A549 (cell line): ENCODE results near the gene MMP14. TPM values are rescaled to one million over a fixed set of nuclear protein-coding genes. Genes with fewer than 3 reads are reported as not detected.

Experiments
- ATAC-seq, 2 experiments: fragments of 200-7000 bp in 1 of 2; fragments of >200 bp in 1 of 2; cut with Nextera tagmentation in 1 of 2; cut with Tn5 transposase in 1 of 2; 3 replicates each; pipeline versions ENCODE4 v1.8.0 to v1.9.1; 2018 to 2020; ENCODE audit warnings: mild to moderate bottlenecking in 1 of 2, moderate library complexity in 1 of 2
- CTCF ChIA-PET: fragments of 300-600 bp; sonication (Branson Sonifier 250); formaldehyde crosslinking; extraction: SDS; loops from one replicate; lab custom pipeline; 2021; ENCODE audit warnings: antibody characterized with exemption, inconsistent platforms; lab: Yijun Ruan, JAX
- POLR2A ChIA-PET: fragments of 350-600 bp; formaldehyde crosslinking; extraction: SDS; loops from one replicate; lab custom pipeline; 2021; ENCODE audit warnings: antibody characterized with exemption, inconsistent platforms; lab: Yijun Ruan, JAX
- DNase-seq, 2 experiments: peaks; one replicate each; pipeline versions ENCODE4 v3.0.0 to v3.0.0-alpha.2; 2011 to 2016; ENCODE audit warnings: low read depth in 1 of 2, low spot score in 1 of 2
- FAIRE-seq: peaks from 2 replicates; lab custom pipeline; 2011; peaks lifted over from hg19 to GRCh38; lab: Jason Lieb, UNC
- H3K27ac ChIP-seq, 2 experiments: fragments of >200 bp; sonication (Bioruptor Twin); formaldehyde crosslinking; 3 replicates each; pipeline ENCODE4 v1.5.1; 2016 to 2017
- H3K4me1 ChIP-seq: fragments of >200 bp; sonication (Bioruptor Twin); formaldehyde crosslinking; 3 replicates; pipeline ENCODE4 v1.6.1; 2016
- H3K4me2 ChIP-seq: fragments of >200 bp; sonication (Bioruptor Twin); formaldehyde crosslinking; 3 replicates; pipeline ENCODE4 v1.6.1; 2016
- H3K4me3 ChIP-seq: fragments of >200 bp; sonication (Bioruptor Twin); formaldehyde crosslinking; 3 replicates; pipeline ENCODE4 v1.5.1; 2016
- H3K9me3 ChIP-seq: fragments of >200 bp; sonication (Bioruptor Twin); formaldehyde crosslinking; 3 replicates; pipeline ENCODE4 v1.6.1; 2016
- BCL3 ChIP-seq: fragments of >200 bp; sonication (Bioruptor Twin); formaldehyde crosslinking; IDR thresholded peaks from 3 replicates; pipeline ENCODE4 v1.6.1; 2016
- CBX2 ChIP-seq: fragments of 200-600 bp; sonication (generic); IDR thresholded peaks from 2 replicates; pipeline ENCODE4 v1.6.1; 2016; ENCODE audit warnings: low read depth, mild to moderate bottlenecking, borderline replicate concordance
- CBX8 ChIP-seq: fragments of 200-600 bp; sonication (generic); IDR thresholded peaks from 2 replicates; pipeline ENCODE4 v1.6.1; 2016
- CTCF ChIP-seq: fragments of >200 bp; sonication (Bioruptor Twin); formaldehyde crosslinking; IDR thresholded peaks from 3 replicates; pipeline ENCODE4 v1.5.1; 2016
- EHF ChIP-seq: fragments of 250-450 bp; sonication (Bioruptor Pico); IDR thresholded peaks from 2 replicates; pipeline ENCODE4 v1.5.0; 2020; ENCODE audit warnings: mild to moderate bottlenecking
- ESRRA ChIP-seq: fragments of 150-350 bp; IDR thresholded peaks from 2 replicates; pipeline ENCODE4 v1.6.1; 2014; ENCODE audit warnings: mild to moderate bottlenecking, low read length, borderline replicate concordance
- HDAC2 ChIP-seq: fragments of 200-600 bp; sonication (generic); IDR thresholded peaks from 2 replicates; pipeline ENCODE4 v1.6.1; 2016
- HOXB13 ChIP-seq: fragments of 250-450 bp; sonication (Bioruptor Pico); IDR thresholded peaks from 2 replicates; pipeline ENCODE4 v1.5.0; 2020; ENCODE audit warnings: low read depth, mild to moderate bottlenecking, moderate library complexity
- KDM1A ChIP-seq: fragments of 200-600 bp; sonication (generic); IDR thresholded peaks from 2 replicates; pipeline ENCODE4 v1.6.1; 2016; ENCODE audit warnings: low read depth, mild to moderate bottlenecking
- KDM5A ChIP-seq: fragments of 200-600 bp; sonication (generic); IDR thresholded peaks from 2 replicates; pipeline ENCODE4 v1.6.1; 2016; ENCODE audit warnings: antibody characterized with exemption, mild to moderate bottlenecking
- MAZ ChIP-seq: fragments of 150-350 bp; IDR thresholded peaks from 2 replicates; pipeline ENCODE4 v1.6.1; 2014; ENCODE audit warnings: antibody characterized with exemption, low read depth, low read length, borderline replicate concordance
- MYC ChIP-seq: IDR thresholded peaks from 2 replicates; pipeline ENCODE4 v1.6.1; 2012; ENCODE audit warnings: mild to moderate bottlenecking, inconsistent platforms, low read length, improper control_type of control experiment, borderline replicate concordance
- NFE2L2 ChIP-seq: fragments of 150-350 bp; conservative IDR thresholded peaks from 2 replicates; pipeline ENCODE4 v1.6.1; 2014; ENCODE audit warnings: low read length
- NPAS2 ChIP-seq: fragments of 250-450 bp; sonication (Bioruptor Pico); IDR thresholded peaks from 2 replicates; pipeline ENCODE4 v1.8.0; 2022; ENCODE audit warnings: mild to moderate bottlenecking, moderate library complexity, borderline replicate concordance
- NR3C1 ChIP-seq: fragments of >200 bp; sonication (Bioruptor Twin); formaldehyde crosslinking; IDR thresholded peaks from 3 replicates; pipeline ENCODE4 v1.6.1; 2017
- POLR2A ChIP-seq: IDR thresholded peaks from 2 replicates; pipeline ENCODE4 v1.6.1; 2012; ENCODE audit warnings: mild to moderate bottlenecking, low read length
- RCOR1 ChIP-seq: fragments of 150-350 bp; IDR thresholded peaks from 2 replicates; pipeline ENCODE4 v1.6.1; 2014; ENCODE audit warnings: antibody characterized with exemption, low read length, low read depth
- RNF2 ChIP-seq: fragments of 200-600 bp; sonication (generic); IDR thresholded peaks from 2 replicates; pipeline ENCODE4 v1.6.1; 2016; ENCODE audit warnings: low read depth, mild to moderate bottlenecking, antibody characterized with exemption, moderate library complexity, borderline replicate concordance
- TFCP2L1 ChIP-seq: fragments of 250-450 bp; sonication (Bioruptor Pico); IDR thresholded peaks from 2 replicates; pipeline ENCODE4 v1.5.0; 2021; ENCODE audit warnings: mild to moderate bottlenecking
- TP53 ChIP-seq: fragments of 250-450 bp; sonication (Bioruptor Pico); IDR thresholded peaks from 2 replicates; pipeline ENCODE4 v1.5.0; 2021; ENCODE audit warnings: mild to moderate bottlenecking, moderate library complexity
- ZFP36 ChIP-seq: fragments of 450-650 bp; IDR thresholded peaks from 2 replicates; pipeline ENCODE4 v1.6.1; 2014; ENCODE audit warnings: borderline replicate concordance; ENCODE audit not compliant: partially characterized antibody
- ZNF302 ChIP-seq: fragments of 250-450 bp; sonication (Bioruptor Pico); IDR thresholded peaks from 2 replicates; pipeline ENCODE4 v1.9.0; 2021; ENCODE audit warnings: inconsistent platforms, mild to moderate bottlenecking, moderate library complexity
- WGBS: methylation state at CpG from one replicate; pipeline ENCODE4 v1.1.6; 2017; ENCODE audit errors: missing lambda C conversion rate; 5-methylcytosine and 5-hydroxymethylcytosine counted together
- polyA plus RNA-seq, 4 experiments: library from polyadenylated mRNA; depleted of rRNA in 3 of 4; stranded (reverse); fragments of >200 nt; fragmentation: RNase III in 1 of 4; extraction: RNeasy Plus Mini Kit Qiagen cat#74134 plus additional on column Dnase treatment in 1 of 4; gene quantifications; 2 replicates in 3 of 4; 3 replicates in 1 of 4; pipeline ENCODE4 v1.2.3, GENCODE V29; 2011 to 2017

The MMP14 gene
- polyA plus RNA-seq, 2 of the 4 experiments (the other 2 are of a cell fraction), result 1.5 to 1.9 TPM

- TF ChIP-seq BCL3 (no peak), MAZ (no peak), RNF2 (no peak)
These were observed 6.1 kb downstream of the MMP14 start (continued) for GRCh38 chr14:22842211-22843122.

- Histone ChIP-seq H3K4me3 (no peak overlapping the region), H3K27ac (no peak overlapping the region), H3K4me1 (no peaks in the 10 kb centered on the region), H3K9me3 (no peaks in the 10 kb centered on the region), H3K4me2 (no peak overlapping the region)
- POLR2A ChIA-PET, result no interaction called here
- DNase-seq (no peak), ATAC-seq (no peak), FAIRE-seq (no peak)
- CTCF ChIA-PET, result interaction anchor here (0.6 to 14.1 kb wide), 7 partner anchors 9 to 286 kb away, joined by 3 to 195 read pairs (median 4); no protein-coding TSS in a partner anchor
- 76% methylated on average over 21 of the region's 21 CpGs for WGBS
- TF ChIP-seq MYC (no peak), ESRRA (no peak), CBX2 (no peak)
These were observed 6.9 kb downstream of the MMP14 start for GRCh38 chr14:22843123-22843925.

GRCh38 chr14:22844221-22845102, 8.1 kb downstream of the MMP14 start:
- 91% methylated on average over 18 of the region's 22 CpGs for WGBS
- POLR2A ChIA-PET, result interaction anchor here (0.6 kb wide), 1 partner anchor 54 kb away, joined by 3 read pairs; no protein-coding TSS in a partner anchor
- ATAC-seq, result no peak

More at GRCh38 chr14:22844221-22845102, 8.1 kb downstream of the MMP14 start:
- TF ChIP-seq ZNF302, result no peak
- no peak for TF ChIP-seq HOXB13 (CRISPR knock-in tag)
- no peak for TF ChIP-seq EHF (CRISPR knock-in tag)
- no peak for TF ChIP-seq KDM5A
- no peak for TF ChIP-seq CBX8
- no peak for TF ChIP-seq NFE2L2
- TF ChIP-seq NPAS2 (CRISPR knock-in tag), result no peak
- no peak for TF ChIP-seq TFCP2L1 (CRISPR knock-in tag)
- no peak for TF ChIP-seq HDAC2
- no peak for TF ChIP-seq TP53 (CRISPR knock-in tag)
- no peak for TF ChIP-seq ZFP36
- no peak for TF ChIP-seq RCOR1
- TF ChIP-seq CTCF, result no peak
- no peak for TF ChIP-seq POLR2A
- no peak for TF ChIP-seq NR3C1
- no peak for TF ChIP-seq KDM1A
- FAIRE-seq (no peak), DNase-seq (no peak)
- Histone ChIP-seq H3K4me1 (no peaks in the 10 kb centered on the region), H3K9me3 (no peaks in the 10 kb centered on the region), H3K27ac (no peak overlapping the region), H3K4me3 (no peak overlapping the region), H3K4me2 (no peak overlapping the region)
- CTCF ChIA-PET, result interaction anchor here (0.6 to 14.1 kb wide), 8 partner anchors 8 to 288 kb away, joined by 3 to 195 read pairs (median 6); partner anchors contain the start of gene MRPL52
